Left lung (tissue), 10 donors: ENCODE measurements around the gene CCR7. TPM values are rescaled to one million over a fixed set of nuclear protein-coding genes. Genes with fewer than 3 reads are reported as not detected.

Experiments
- ATAC-seq: fragments of 200-7000 bp; cut with Tn5 transposase; one replicate; pipeline ENCODE4 v1.9.1; 2020; ENCODE audit warnings: moderate library complexity
- DNase-seq, 4 donors: peaks; one replicate each; pipeline ENCODE4 v3.0.0-alpha.2; 2013 to 2020
- H3K27ac ChIP-seq, 2 donors: fragments of 200-600 bp; sonication (generic) in 1 of 2; one replicate each; pipeline versions ENCODE4 v1.5.0 to v1.8.0; 2020 to 2021
- H3K27me3 ChIP-seq, 2 donors: fragments of 200-600 bp; sonication (generic) in 1 of 2; one replicate each; pipeline versions ENCODE4 v1.5.0 to v1.8.0; 2020 to 2021
- H3K36me3 ChIP-seq, 2 donors: fragments of 200-600 bp; sonication (generic) in 1 of 2; one replicate each; pipeline versions ENCODE4 v1.5.0 to v1.8.0; 2020 to 2021
- H3K4me1 ChIP-seq, 2 donors: fragments of 200-600 bp; one replicate each; pipeline ENCODE4 v1.8.0; 2021
- H3K4me3 ChIP-seq, 2 donors: fragments of 200-600 bp; sonication (generic) in 1 of 2; one replicate each; pipeline versions ENCODE4 v1.5.0 to v1.8.0; 2020 to 2021; ENCODE audit warnings: mild to moderate bottlenecking in 1 of 2
- H3K9me3 ChIP-seq, 2 donors: fragments of 200-600 bp; sonication (generic) in 1 of 2; one replicate each; pipeline versions ENCODE4 v1.5.0 to v1.8.0; 2020 to 2021
- intact Hi-C, 2 donors: fragments of 100-400 bp; cut with DNase I; formaldehyde crosslinking; loops; one replicate each; pipeline versions ENCODE4 v1.11.2 to v1.14.2; 2022
- polyA plus RNA-seq, 6 donors: library from polyadenylated mRNA; unstranded; fragments of 120-200 nt; gene quantifications; one replicate each; pipeline ENCODE4 v1.2.1, GENCODE V29; 2013; ENCODE audit not compliant: insufficient read length in 6 of 6
- total RNA-seq, 2 donors: library from RNA; stranded (reverse); fragmentation: NEBNext Ultra II Directional; extraction: Animal tissue kit (Norgen Biotek cat#: 25700); gene quantifications; one replicate each; pipeline ENCODE4 v1.2.1, GENCODE V29; 2021
- TF ChIP-seq, protein P1 (sequence below), 2 donors: fragments of 200-600 bp; sonication (generic) in 1 of 2; IDR thresholded peaks; one replicate each; pipeline versions ENCODE4 v1.5.0 to v1.8.0; 2021; ENCODE audit warnings: antibody characterized with exemption in 2 of 2
- donor health status: DM: no; HTN: yes; CAD: no.
- donor health status: DM: no; HTN: no; CAD: no.

CCR7 gene
- total and polyA plus RNA-seq, 8 donors, result 0.35 to 1.6 (median 0.79) TPM

DNA sequence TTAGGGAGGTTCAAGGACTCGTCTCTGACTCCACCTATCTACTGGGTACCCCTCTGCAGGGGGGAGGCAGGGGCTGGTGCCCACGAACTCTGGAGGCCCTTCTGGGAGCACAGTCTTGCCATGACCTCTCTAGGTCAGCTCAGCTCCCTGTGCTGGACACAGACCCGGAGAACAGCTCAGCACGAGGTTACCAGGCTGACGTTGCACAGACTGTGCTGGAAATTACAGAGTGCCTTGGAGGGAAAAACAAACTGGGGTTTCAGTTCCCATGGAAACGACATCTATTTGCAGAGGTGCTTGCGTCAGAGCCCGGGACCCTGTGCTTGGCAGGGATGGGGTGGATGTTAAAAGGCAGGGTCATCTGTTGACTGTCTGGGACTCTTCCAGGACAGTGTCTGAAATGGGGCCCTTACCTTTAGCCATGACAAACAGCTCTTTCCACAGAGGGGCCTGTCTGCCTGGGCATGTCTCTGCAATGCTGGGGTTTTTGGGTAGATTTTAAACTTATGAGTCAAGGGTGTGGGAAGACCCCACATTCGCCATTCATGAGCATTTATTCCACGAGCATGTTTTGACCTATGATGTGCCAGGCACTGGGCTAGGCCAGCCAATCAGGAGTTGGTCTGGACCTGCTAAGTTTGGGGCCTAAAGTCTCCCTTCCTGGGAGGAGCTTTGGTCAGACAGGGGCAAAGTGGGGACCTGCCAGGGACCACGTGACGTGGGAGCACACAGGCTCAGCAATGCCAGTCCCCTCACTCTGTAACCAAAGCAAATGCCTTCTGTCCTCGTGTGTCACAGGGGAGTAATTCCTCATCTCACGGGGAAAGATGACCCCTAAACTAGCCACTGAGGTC lies 22.5 kb downstream of the CCR7 start:
- no peaks in the 10 kb centered on the region for H3K27me3 ChIP-seq
- no peak overlapping the region for H3K4me3 ChIP-seq
- intact Hi-C loops, result no loop called here
- DNase-seq (peak in 3 of 4 donors; percentile 68 to 91 (median 75)), ATAC-seq (peak; percentile 73)
- no peaks in the 10 kb centered on the region for H3K36me3 ChIP-seq
- H3K27ac ChIP-seq, result peak overlapping the region; percentile 80 to 90
- H3K9me3 ChIP-seq, result no peaks in the 10 kb centered on the region
- H3K4me1 ChIP-seq, result peaks cover 17 to 47% of the 10 kb centered on the region in 2 donors
- TF ChIP-seq, protein P1, sequence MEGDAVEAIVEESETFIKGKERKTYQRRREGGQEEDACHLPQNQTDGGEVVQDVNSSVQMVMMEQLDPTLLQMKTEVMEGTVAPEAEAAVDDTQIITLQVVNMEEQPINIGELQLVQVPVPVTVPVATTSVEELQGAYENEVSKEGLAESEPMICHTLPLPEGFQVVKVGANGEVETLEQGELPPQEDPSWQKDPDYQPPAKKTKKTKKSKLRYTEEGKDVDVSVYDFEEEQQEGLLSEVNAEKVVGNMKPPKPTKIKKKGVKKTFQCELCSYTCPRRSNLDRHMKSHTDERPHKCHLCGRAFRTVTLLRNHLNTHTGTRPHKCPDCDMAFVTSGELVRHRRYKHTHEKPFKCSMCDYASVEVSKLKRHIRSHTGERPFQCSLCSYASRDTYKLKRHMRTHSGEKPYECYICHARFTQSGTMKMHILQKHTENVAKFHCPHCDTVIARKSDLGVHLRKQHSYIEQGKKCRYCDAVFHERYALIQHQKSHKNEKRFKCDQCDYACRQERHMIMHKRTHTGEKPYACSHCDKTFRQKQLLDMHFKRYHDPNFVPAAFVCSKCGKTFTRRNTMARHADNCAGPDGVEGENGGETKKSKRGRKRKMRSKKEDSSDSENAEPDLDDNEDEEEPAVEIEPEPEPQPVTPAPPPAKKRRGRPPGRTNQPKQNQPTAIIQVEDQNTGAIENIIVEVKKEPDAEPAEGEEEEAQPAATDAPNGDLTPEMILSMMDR (IDR thresholded peaks at IDR 0.05), result no peak

DNA sequence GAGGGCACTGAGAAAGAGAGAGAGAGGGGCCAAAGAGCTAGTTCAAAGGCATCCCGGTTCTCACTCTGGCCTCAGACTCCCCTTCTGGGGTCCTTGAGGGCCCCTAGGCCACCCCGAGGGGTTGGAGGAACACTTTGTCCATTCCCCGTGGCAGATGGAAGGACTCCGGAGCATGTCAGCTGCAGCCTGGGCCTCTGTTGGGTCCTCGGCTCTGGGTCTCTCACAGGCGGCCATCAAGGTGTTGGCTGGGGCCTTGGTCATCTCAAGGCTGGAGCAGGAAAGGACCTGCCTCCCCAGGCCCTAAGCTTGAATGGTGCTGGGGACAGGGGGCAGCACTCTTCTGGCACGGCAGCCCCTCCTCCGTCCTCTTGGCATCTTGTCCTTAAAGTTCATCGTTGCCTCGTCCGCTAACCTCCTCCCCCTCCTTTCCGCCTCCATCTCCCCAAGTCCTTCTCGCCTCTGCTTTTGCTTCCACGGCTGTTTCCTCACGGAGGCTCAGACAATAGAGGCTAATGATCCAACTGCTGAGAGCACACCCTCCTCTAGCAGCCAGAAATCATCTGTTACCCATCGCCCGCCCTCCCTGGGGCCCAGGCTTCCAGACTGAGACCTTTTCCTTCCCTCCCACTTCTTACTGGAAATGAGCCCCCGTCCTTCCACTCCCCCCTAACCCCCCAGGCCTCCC lies 23.3 kb downstream of the CCR7 start:
- intact Hi-C loops, result no loop called here
- Histone ChIP-seq H3K27me3 (no peaks in the 10 kb centered on the region), H3K4me3 (no peak overlapping the region), H3K36me3 (no peaks in the 10 kb centered on the region), H3K9me3 (no peaks in the 10 kb centered on the region), H3K4me1 (peaks cover 25 to 49% of the 10 kb centered on the region in 2 donors), H3K27ac (peak overlapping the region; percentile 80 to 90)
- DNase-seq, result peak in 2 of 4 donors; percentile 47 to 61
- peak; percentile 38 for ATAC-seq
- TF ChIP-seq, protein P1 (IDR thresholded peaks at IDR 0.05), result no peak

DNA sequence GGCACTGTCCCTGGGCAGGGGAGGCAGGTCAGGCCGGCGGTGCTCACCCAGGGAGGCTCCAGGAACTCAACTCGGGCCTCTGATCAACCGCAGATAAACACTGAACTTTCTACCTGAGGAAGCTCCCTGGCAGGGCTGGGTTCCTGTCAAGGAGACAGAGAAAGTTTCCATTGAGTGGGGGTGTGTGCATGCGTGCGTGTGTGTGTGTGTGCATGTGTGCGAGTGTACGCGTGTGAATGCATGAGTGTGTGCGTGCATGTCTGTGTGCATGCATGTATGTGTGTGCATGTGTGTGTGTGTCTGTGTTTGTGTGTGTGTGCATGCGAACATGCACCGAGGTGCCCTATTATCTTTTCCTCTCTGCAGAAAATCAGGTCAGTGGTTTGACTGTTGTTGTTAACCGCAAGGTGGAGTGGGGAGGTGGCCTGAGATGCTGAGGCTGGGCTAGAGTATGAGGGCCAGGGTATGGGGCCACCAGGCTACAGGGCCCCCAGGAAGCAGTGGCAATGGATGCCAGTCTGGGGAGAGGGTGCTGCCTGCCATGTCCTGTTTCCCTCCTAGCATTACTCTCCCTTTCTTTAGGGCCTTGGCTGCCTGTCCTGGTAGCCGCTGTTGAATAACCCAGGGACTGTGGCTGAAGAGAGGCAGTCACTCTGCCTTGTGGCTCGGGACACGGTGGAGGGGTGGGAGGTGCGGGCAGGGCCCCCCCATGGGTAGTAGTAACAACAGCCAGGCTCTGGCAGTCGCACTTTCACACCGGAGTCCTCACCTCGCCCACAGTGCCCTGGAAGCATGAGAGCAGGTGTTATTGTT lies 24.0 kb downstream of the CCR7 start:
- no peak for ATAC-seq
- no peaks in the 10 kb centered on the region for H3K36me3 ChIP-seq
- TF ChIP-seq, protein P1 (IDR thresholded peaks at IDR 0.05), result no peak
- H3K4me3 ChIP-seq, result no peak overlapping the region
- no peaks in the 10 kb centered on the region for H3K9me3 ChIP-seq
- H3K27ac ChIP-seq, result peak overlapping the region; percentile 80 to 90
- no peaks in the 10 kb centered on the region for H3K27me3 ChIP-seq
- peak in 1 of 4 donors; percentile 31 for DNase-seq
- intact Hi-C loops, result no loop called here
- peaks cover 32 to 57% of the 10 kb centered on the region in 2 donors for H3K4me1 ChIP-seq

DNA sequence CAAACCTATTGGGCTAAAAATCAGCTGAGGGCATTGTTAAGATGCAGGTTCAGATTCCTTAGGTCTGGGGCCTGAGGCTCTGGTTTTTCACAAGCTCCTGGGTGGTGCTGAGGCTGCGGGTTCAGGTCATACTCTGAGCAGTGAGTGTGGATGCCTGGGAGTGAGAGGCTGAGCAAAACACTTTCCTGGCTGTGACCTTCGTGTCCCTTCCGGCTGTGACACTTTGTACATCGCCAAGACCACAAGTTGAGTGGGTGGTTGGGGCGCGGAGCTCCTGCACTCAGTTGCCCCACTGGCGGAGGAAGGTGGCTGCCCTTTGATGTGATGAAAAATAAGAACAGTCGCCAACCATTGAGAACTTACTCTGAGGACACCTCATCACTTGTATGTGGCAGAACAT lies 24.8 kb downstream of the CCR7 start:
- intact Hi-C loops, result no loop called here

More for the DNA sequence above, 24.8 kb downstream of the CCR7 start:
- Histone ChIP-seq H3K4me3 (no peak overlapping the region), H3K9me3 (no peaks in the 10 kb centered on the region), H3K27me3 (no peaks in the 10 kb centered on the region), H3K27ac (peak overlapping the region in 1 of 2 donors; percentile 80), H3K36me3 (no peaks in the 10 kb centered on the region), H3K4me1 (peaks cover 37 to 65% of the 10 kb centered on the region in 2 donors)
- TF ChIP-seq, protein P1 (IDR thresholded peaks at IDR 0.05), result no peak
- DNase-seq, result no peak
- ATAC-seq, result no peak
